Stimulated activated CD4-positive, alpha-beta T cell treated with anti-CD3 and anti-CD28 coated beads, Interleukin-12 subunit alpha, Interleukin-12 subunit beta, amount 100 ng/mL, for 4 hours (primary cell): ENCODE data around the gene RNF175.

ENCODE experiments used
- DNase-seq: peaks from one replicate; pipeline ENCODE4 v3.0.0-alpha.2; 2020

RNF175 gene

GRCh38 chr4:153784166-153784699 lies 24.4 kb upstream of the RNF175 start:
- no peak for DNase-seq

- no peak for DNase-seq
These were observed 22.8 kb upstream of the RNF175 start for GRCh38 chr4:153782581-153782980.

GRCh38 chr4:153781717-153782416 lies 22.0 kb upstream of the RNF175 start:
- no peak for DNase-seq

GRCh38 chr4:153781280-153781679 lies 21.5 kb upstream of the RNF175 start:
- DNase-seq = no peak

GRCh38 chr4:153780876-153781275 lies 21.1 kb upstream of the RNF175 start:
- no peak for DNase-seq

GRCh38 chr4:153780221-153780620 lies 20.4 kb upstream of the RNF175 start:
- DNase-seq = no peak

GRCh38 chr4:153778383-153778782 lies 18.6 kb upstream of the RNF175 start:
- DNase-seq = no peak

GRCh38 chr4:153777421-153777820 lies 17.6 kb upstream of the RNF175 start:
- DNase-seq = no peak

- DNase-seq = no peak
These were observed 16.8 kb upstream of the RNF175 start for GRCh38 chr4:153776601-153777000.

GRCh38 chr4:153773236-153773690 lies 13.4 kb upstream of the RNF175 start:
- no peak for DNase-seq

GRCh38 chr4:153771046-153771445 lies 11.2 kb upstream of the RNF175 start:
- no peak for DNase-seq

- no peak for DNase-seq
These were observed 6.9 kb upstream of the RNF175 start for GRCh38 chr4:153766758-153767157.

- no peak for DNase-seq
These were observed 6.1 kb upstream of the RNF175 start for GRCh38 chr4:153765894-153766293.

- DNase-seq = no peak
These were observed 5.0 kb upstream of the RNF175 start for GRCh38 chr4:153764601-153765368.

- no peak for DNase-seq
These were observed 3.6 kb upstream of the RNF175 start for GRCh38 chr4:153763404-153763803.

- no peak for DNase-seq
These were observed 977 bp downstream of the RNF175 start for GRCh38 chr4:153758688-153759406.

GRCh38 chr4:153758136-153758535 lies 1.7 kb downstream of the RNF175 start:
- no peak for DNase-seq

- no peak for DNase-seq
These were observed 2.4 kb downstream of the RNF175 start for GRCh38 chr4:153757407-153757806.

GRCh38 chr4:153755186-153755585 lies 4.6 kb downstream of the RNF175 start:
- DNase-seq = no peak

GRCh38 chr4:153750197-153750817 lies 9.5 kb downstream of the RNF175 start:
- DNase-seq = peak; percentile 50

- no peak for DNase-seq
These were observed 11.4 kb downstream of the RNF175 start for GRCh38 chr4:153748378-153748777.

- no peak for DNase-seq
These were observed 12.3 kb downstream of the RNF175 start for GRCh38 chr4:153747406-153747955.

- no peak for DNase-seq
These were observed 14.2 kb downstream of the RNF175 start for GRCh38 chr4:153745651-153746050.
